H1 (cell line): ENCODE data around the gene EPHA3. TPM values are rescaled to one million over a fixed set of nuclear protein-coding genes. Genes with fewer than 3 reads are reported as not detected.

Source experiments
- HDAC6 ChIP-seq: IDR thresholded peaks from one replicate; pipeline ENCODE4 v1.7.1; 2012; ENCODE audit warnings: low read depth, mild to moderate bottlenecking, inconsistent platforms, low read length, moderate library complexity
- JUN ChIP-seq: IDR thresholded peaks from 2 replicates; pipeline ENCODE4 v1.6.1; 2011; ENCODE audit warnings: low read depth, mild to moderate bottlenecking, improper control_type of control experiment, low read length
- RNF2 ChIP-seq: fragments of 200-900, 300-1000 bp; sonication (generic); IDR thresholded peaks from 2 replicates; pipeline ENCODE4 v1.7.1; 2016; ENCODE audit warnings: borderline replicate concordance, low read depth, mild to moderate bottlenecking, antibody characterized with exemption, low read length; ENCODE audit not compliant: poor library complexity, severe bottlenecking; ENCODE audit errors: missing control alignments
- SAP30 ChIP-seq: fragments of 300-600 bp; sonication (generic); IDR thresholded peaks from 2 replicates; pipeline ENCODE4 v1.7.1; 2012; ENCODE audit warnings: low read length, moderate library complexity, mild to moderate bottlenecking, inconsistent platforms; ENCODE audit not compliant: insufficient read depth, insufficient replicate concordance
- SP1 ChIP-seq: IDR thresholded peaks from 2 replicates; pipeline ENCODE4 v1.6.1; 2011; ENCODE audit warnings: low read depth, low read length
- SUZ12 ChIP-seq: fragments of 200-600 bp; sonication (generic); IDR thresholded peaks from 2 replicates; pipeline ENCODE4 v1.6.1; 2012; ENCODE audit warnings: mild to moderate bottlenecking, inconsistent platforms, low read length, moderate library complexity, mixed read lengths
- TAF7 ChIP-seq: optimal IDR thresholded peaks from 2 replicates; pipeline ENCODE3; 2011; ENCODE audit warnings: low read depth, mild to moderate bottlenecking, inconsistent platforms, low read length, moderate library complexity, borderline replicate concordance
- TCF12 ChIP-seq: IDR thresholded peaks from 2 replicates; pipeline ENCODE4 v1.6.1; 2011; ENCODE audit warnings: low read depth, mild to moderate bottlenecking, low read length
- polyA plus RNA-seq, 7 experiments: library from polyadenylated mRNA; depleted of rRNA in 3 of 7; stranded (reverse) in 5 of 7; unstranded in 2 of 7; fragments of >200 nt in 5 of 7; fragments of 200-250 nt in 2 of 7; gene quantifications; 1 replicate in 5 of 7; 2 replicates in 1 of 7; 4 replicates in 1 of 7; pipeline versions ENCODE4 v1.2.1 to v1.2.3, GENCODE V29; 2011 to 2013; ENCODE audit warnings: missing spikeins in 2 of 7, mixed read lengths in 2 of 7
- total RNA-seq: library from RNA; stranded (reverse); fragmentation: NEBNext Ultra II Directional; extraction: Animal tissue kit (Norgen Biotek cat#: 25700); gene quantifications from 2 replicates; pipeline ENCODE4 v1.2.1, GENCODE V29; 2021
- TF ChIP-seq, protein P1 (sequence below): fragments of 300-600 bp; sonication (generic); IDR thresholded peaks from 2 replicates; pipeline ENCODE4 v1.7.1; 2012; ENCODE audit warnings: low read length, moderate library complexity, mild to moderate bottlenecking, inconsistent platforms; ENCODE audit not compliant: insufficient replicate concordance

The EPHA3 gene
- total and polyA plus RNA-seq, 2 of the 8 experiments (the other 6 are each of a cell fraction or from before 2014, with no cell fraction given), result 0.09 to 0.22 TPM

DNA sequence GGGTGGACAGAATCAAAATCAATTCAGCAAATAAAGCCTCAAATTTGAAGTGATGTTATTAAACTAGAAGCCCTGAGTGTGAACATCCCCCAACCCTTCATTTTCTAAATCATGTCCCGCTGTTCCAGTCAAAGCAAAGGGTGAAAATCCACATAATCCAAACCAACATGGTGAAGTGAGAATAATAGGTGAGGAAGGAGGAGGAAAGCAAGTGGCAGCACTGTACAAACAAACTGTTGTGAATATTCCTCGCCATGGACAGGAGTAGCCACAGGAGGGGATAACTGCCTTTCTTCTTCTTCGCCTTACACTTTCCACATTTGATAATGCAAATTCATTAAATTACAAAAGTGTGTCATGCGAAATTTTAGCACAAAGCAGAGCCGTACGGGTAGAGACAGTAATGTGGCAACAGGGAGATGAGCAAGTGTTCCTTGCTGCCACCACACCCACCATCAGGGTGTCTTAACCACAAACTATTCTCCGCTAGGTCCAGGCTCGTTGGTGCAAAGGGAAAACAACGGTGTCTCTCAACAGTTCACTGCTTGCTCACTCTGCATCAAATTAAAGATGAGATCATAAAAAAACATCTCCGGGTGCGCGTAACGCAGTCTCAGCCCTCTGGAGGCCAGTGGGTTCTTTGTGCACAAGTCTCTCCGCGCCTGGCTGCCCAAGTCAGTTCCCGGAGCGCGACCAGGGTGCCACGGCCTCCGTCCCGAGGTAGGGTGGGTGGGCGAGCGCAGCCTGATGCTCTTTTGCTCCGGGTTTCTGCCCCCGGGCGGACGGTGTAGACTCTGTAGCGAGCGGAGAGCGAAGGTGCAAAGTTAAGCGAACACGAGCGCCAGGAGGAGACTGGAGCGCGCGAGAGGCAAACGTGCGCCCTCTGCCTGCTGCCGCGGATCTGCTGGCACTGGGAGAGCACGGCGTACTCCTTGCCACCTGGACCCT is 6.7 kb downstream of the EPHA3 start (continued):
- TF ChIP-seq, protein P1, sequence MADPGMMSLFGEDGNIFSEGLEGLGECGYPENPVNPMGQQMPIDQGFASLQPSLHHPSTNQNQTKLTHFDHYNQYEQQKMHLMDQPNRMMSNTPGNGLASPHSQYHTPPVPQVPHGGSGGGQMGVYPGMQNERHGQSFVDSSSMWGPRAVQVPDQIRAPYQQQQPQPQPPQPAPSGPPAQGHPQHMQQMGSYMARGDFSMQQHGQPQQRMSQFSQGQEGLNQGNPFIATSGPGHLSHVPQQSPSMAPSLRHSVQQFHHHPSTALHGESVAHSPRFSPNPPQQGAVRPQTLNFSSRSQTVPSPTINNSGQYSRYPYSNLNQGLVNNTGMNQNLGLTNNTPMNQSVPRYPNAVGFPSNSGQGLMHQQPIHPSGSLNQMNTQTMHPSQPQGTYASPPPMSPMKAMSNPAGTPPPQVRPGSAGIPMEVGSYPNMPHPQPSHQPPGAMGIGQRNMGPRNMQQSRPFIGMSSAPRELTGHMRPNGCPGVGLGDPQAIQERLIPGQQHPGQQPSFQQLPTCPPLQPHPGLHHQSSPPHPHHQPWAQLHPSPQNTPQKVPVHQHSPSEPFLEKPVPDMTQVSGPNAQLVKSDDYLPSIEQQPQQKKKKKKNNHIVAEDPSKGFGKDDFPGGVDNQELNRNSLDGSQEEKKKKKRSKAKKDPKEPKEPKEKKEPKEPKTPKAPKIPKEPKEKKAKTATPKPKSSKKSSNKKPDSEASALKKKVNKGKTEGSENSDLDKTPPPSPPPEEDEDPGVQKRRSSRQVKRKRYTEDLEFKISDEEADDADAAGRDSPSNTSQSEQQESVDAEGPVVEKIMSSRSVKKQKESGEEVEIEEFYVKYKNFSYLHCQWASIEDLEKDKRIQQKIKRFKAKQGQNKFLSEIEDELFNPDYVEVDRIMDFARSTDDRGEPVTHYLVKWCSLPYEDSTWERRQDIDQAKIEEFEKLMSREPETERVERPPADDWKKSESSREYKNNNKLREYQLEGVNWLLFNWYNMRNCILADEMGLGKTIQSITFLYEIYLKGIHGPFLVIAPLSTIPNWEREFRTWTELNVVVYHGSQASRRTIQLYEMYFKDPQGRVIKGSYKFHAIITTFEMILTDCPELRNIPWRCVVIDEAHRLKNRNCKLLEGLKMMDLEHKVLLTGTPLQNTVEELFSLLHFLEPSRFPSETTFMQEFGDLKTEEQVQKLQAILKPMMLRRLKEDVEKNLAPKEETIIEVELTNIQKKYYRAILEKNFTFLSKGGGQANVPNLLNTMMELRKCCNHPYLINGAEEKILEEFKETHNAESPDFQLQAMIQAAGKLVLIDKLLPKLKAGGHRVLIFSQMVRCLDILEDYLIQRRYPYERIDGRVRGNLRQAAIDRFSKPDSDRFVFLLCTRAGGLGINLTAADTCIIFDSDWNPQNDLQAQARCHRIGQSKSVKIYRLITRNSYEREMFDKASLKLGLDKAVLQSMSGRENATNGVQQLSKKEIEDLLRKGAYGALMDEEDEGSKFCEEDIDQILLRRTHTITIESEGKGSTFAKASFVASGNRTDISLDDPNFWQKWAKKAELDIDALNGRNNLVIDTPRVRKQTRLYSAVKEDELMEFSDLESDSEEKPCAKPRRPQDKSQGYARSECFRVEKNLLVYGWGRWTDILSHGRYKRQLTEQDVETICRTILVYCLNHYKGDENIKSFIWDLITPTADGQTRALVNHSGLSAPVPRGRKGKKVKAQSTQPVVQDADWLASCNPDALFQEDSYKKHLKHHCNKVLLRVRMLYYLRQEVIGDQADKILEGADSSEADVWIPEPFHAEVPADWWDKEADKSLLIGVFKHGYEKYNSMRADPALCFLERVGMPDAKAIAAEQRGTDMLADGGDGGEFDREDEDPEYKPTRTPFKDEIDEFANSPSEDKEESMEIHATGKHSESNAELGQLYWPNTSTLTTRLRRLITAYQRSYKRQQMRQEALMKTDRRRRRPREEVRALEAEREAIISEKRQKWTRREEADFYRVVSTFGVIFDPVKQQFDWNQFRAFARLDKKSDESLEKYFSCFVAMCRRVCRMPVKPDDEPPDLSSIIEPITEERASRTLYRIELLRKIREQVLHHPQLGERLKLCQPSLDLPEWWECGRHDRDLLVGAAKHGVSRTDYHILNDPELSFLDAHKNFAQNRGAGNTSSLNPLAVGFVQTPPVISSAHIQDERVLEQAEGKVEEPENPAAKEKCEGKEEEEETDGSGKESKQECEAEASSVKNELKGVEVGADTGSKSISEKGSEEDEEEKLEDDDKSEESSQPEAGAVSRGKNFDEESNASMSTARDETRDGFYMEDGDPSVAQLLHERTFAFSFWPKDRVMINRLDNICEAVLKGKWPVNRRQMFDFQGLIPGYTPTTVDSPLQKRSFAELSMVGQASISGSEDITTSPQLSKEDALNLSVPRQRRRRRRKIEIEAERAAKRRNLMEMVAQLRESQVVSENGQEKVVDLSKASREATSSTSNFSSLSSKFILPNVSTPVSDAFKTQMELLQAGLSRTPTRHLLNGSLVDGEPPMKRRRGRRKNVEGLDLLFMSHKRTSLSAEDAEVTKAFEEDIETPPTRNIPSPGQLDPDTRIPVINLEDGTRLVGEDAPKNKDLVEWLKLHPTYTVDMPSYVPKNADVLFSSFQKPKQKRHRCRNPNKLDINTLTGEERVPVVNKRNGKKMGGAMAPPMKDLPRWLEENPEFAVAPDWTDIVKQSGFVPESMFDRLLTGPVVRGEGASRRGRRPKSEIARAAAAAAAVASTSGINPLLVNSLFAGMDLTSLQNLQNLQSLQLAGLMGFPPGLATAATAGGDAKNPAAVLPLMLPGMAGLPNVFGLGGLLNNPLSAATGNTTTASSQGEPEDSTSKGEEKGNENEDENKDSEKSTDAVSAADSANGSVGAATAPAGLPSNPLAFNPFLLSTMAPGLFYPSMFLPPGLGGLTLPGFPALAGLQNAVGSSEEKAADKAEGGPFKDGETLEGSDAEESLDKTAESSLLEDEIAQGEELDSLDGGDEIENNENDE, result no peak
- no peak for TF ChIP-seq SUZ12
- no peak for TF ChIP-seq HDAC6
- no peak for TF ChIP-seq JUN
- TF ChIP-seq TCF12, result 0 out of 2 replicates have a peak, but pooled peaks have one; percentile 3
- TF ChIP-seq TAF7, result no peak
- no peak for TF ChIP-seq SP1
- no peak for TF ChIP-seq RNF2
- no peak for TF ChIP-seq SAP30
